B cell (primary cell): ENCODE measurements around the gene DUSP16. TPM values are rescaled to one million over a fixed set of nuclear protein-coding genes. Genes with fewer than 3 reads are reported as not detected.

Experiments
- ATAC-seq: fragments of 200-7000 bp; cut with Tn5 transposase; one replicate; pipeline ENCODE4 v1.10.0; 2021; ENCODE audit warnings: low read depth, mild to moderate bottlenecking, moderate number of reproducible peaks, moderate library complexity
- CTCF ChIA-PET: fragments of 350-600 bp; sonication (Branson Sonifier 250); formaldehyde crosslinking; loops from one replicate; lab custom pipeline; 2021; ENCODE audit warnings: antibody characterized with exemption, inconsistent platforms; lab: Charles Lee
- POLR2A ChIA-PET: fragments of 350-600 bp; sonication (Branson Sonifier 250); formaldehyde crosslinking; loops from one replicate; lab custom pipeline; 2021; ENCODE audit warnings: antibody characterized with exemption; lab: Charles Lee
- DNase-seq: peaks from one replicate; pipeline ENCODE4 v3.0.0; 2013
- H2AFZ ChIP-seq: 2 replicates; pipeline ENCODE4 v1.6.1; 2012; ENCODE audit warnings: mild to moderate bottlenecking, low read depth, low read length; ENCODE audit not compliant: insufficient read depth, poor library complexity, severe bottlenecking
- H3K27ac ChIP-seq, 2 donors: 1 replicate in 1 of 2; 2 replicates in 1 of 2; pipeline ENCODE4 v1.5.1; 2012 to 2013; ENCODE audit warnings: low read length in 2 of 2, mild to moderate bottlenecking in 2 of 2, moderate library complexity in 1 of 2
- H3K27me3 ChIP-seq, 4 experiments: fragments of 200-600 bp in 1 of 4; sonication (generic) in 1 of 4; replicated peaks in 1 of 4; 1 replicate in 2 of 4; 2 replicates in 2 of 4; pipeline versions ENCODE4 v1.6.1 to v1.7.0; 2013 to 2016; ENCODE audit warnings: low read length in 3 of 4, mild to moderate bottlenecking in 2 of 4, mixed read lengths in 1 of 4, moderate library complexity in 1 of 4; ENCODE audit not compliant: insufficient read depth in 4 of 4, control insufficient read depth in 3 of 4; ENCODE audit errors: control extremely low read depth in 1 of 4
- H3K36me3 ChIP-seq, 2 experiments: replicated peaks in 1 of 2; 1 replicate in 1 of 2; 2 replicates in 1 of 2; pipeline versions ENCODE4 v1.6.1 to v1.7.1; 2013; ENCODE audit warnings: low read length in 1 of 2; ENCODE audit not compliant: insufficient read depth in 2 of 2, control insufficient read depth in 1 of 2; ENCODE audit errors: control extremely low read depth in 1 of 2, extremely low read depth in 1 of 2
- H3K4me1 ChIP-seq, 2 donors: fragments of 200-600 bp in 1 of 2; sonication (generic) in 1 of 2; 1 replicate in 1 of 2; 2 replicates in 1 of 2; pipeline versions ENCODE4 v1.5.1 to v1.6.1; 2013 to 2017; ENCODE audit warnings: low read length in 2 of 2; ENCODE audit not compliant: control insufficient read depth in 2 of 2, insufficient read depth in 2 of 2
- H3K4me2 ChIP-seq: replicated peaks from 2 replicates; pipeline ENCODE3; 2012; ENCODE audit warnings: mild to moderate bottlenecking, low read depth, low read length; ENCODE audit not compliant: poor library complexity, severe bottlenecking
- H3K4me3 ChIP-seq, 5 experiments: fragments of 200-600 bp in 1 of 5; sonication (generic) in 1 of 5; 1 replicate in 3 of 5; 2 replicates in 2 of 5; pipeline versions ENCODE4 v1.5.1 to v1.7.0; 2011 to 2016; ENCODE audit warnings: low read length in 4 of 5, mild to moderate bottlenecking in 4 of 5, low read depth in 2 of 5, control low read depth in 1 of 5, moderate library complexity in 1 of 5; ENCODE audit not compliant: insufficient read depth in 1 of 5; ENCODE audit errors: control extremely low read depth in 1 of 5, extremely low read depth in 1 of 5
- H3K79me2 ChIP-seq: fragments of 200-600 bp; sonication (generic); one replicate; pipeline ENCODE4 v1.6.0; 2016; ENCODE audit warnings: low read length; ENCODE audit not compliant: control insufficient read depth, insufficient read depth
- H3K9ac ChIP-seq: fragments of 200-600 bp; sonication (generic); 2 replicates; pipeline ENCODE4 v1.6.1; 2017; ENCODE audit warnings: mild to moderate bottlenecking, low read length, moderate library complexity
- H3K9me3 ChIP-seq, 3 donors: one replicate each; pipeline versions ENCODE4 v1.6.1 to v1.7.1; 2013; ENCODE audit warnings: low read length in 2 of 3; ENCODE audit not compliant: control insufficient read depth in 2 of 3, insufficient read depth in 1 of 3; ENCODE audit errors: control extremely low read depth in 1 of 3
- H4K20me1 ChIP-seq: 2 replicates; pipeline ENCODE4 v1.6.0; 2012; ENCODE audit warnings: mild to moderate bottlenecking, low read length; ENCODE audit not compliant: insufficient read depth, control insufficient read depth, poor library complexity, severe bottlenecking
- H3K27ac Mint-ChIP-seq: one replicate; pipeline ENCODE4 v1.8.0; 2021; ENCODE audit warnings: mixed read lengths
- H3K27me3 Mint-ChIP-seq: one replicate; pipeline ENCODE4 v1.8.0; 2021; ENCODE audit warnings: mixed read lengths
- H3K4me1 Mint-ChIP-seq: one replicate; pipeline ENCODE4 v1.8.0; 2021; ENCODE audit warnings: mixed read lengths
- H3K4me3 Mint-ChIP-seq: one replicate; pipeline ENCODE4 v1.8.0; 2021; ENCODE audit warnings: mixed read lengths
- H3K9me3 Mint-ChIP-seq: one replicate; pipeline ENCODE4 v1.8.0; 2022; ENCODE audit warnings: mixed read lengths; ENCODE audit not compliant: insufficient read depth
- EZH2 ChIP-seq: IDR thresholded peaks from 2 replicates; pipeline ENCODE4 v1.6.1; 2012; ENCODE audit warnings: borderline replicate concordance, low read depth, mild to moderate bottlenecking, moderate library complexity, low read length; ENCODE audit not compliant: insufficient read depth, poor library complexity, severe bottlenecking
- WGBS: methylation state at CpG from one replicate; pipeline ENCODE4 v1.1.5; 2013; ENCODE audit warnings: missing lambda C conversion rate; ENCODE audit not compliant: insufficient coverage; 5-methylcytosine and 5-hydroxymethylcytosine counted together
- intact Hi-C: fragments of 100-400 bp; cut with micrococcal nuclease; formaldehyde crosslinking; loops from one replicate; pipeline ENCODE4 v1.10.0; 2022
- polyA plus RNA-seq: library from polyadenylated mRNA; depleted of rRNA; stranded (reverse); fragments of >200 nt; gene quantifications from 2 replicates; pipeline ENCODE4 v1.2.3, GENCODE V29; 2012
- total RNA-seq, 2 donors: library from RNA; stranded (reverse); fragments of 120-200 nt in 1 of 2; gene quantifications; 1 replicate in 1 of 2; 2 replicates in 1 of 2; pipeline versions ENCODE4 v1.2.3 to v1.2.4, GENCODE V29; 2013 to 2022
- TF ChIP-seq, protein P1 (sequence below): fragments of 200-600 bp; IDR thresholded peaks from one replicate; pipeline ENCODE4 v1.8.0; 2022; ENCODE audit warnings: antibody characterized with exemption, mild to moderate bottlenecking

DUSP16 gene
- total and polyA plus RNA-seq, 2 donors (not counting 1 experiment from before 2014, with no cell fraction given), result 0.37 to 5.6 TPM

DNA sequence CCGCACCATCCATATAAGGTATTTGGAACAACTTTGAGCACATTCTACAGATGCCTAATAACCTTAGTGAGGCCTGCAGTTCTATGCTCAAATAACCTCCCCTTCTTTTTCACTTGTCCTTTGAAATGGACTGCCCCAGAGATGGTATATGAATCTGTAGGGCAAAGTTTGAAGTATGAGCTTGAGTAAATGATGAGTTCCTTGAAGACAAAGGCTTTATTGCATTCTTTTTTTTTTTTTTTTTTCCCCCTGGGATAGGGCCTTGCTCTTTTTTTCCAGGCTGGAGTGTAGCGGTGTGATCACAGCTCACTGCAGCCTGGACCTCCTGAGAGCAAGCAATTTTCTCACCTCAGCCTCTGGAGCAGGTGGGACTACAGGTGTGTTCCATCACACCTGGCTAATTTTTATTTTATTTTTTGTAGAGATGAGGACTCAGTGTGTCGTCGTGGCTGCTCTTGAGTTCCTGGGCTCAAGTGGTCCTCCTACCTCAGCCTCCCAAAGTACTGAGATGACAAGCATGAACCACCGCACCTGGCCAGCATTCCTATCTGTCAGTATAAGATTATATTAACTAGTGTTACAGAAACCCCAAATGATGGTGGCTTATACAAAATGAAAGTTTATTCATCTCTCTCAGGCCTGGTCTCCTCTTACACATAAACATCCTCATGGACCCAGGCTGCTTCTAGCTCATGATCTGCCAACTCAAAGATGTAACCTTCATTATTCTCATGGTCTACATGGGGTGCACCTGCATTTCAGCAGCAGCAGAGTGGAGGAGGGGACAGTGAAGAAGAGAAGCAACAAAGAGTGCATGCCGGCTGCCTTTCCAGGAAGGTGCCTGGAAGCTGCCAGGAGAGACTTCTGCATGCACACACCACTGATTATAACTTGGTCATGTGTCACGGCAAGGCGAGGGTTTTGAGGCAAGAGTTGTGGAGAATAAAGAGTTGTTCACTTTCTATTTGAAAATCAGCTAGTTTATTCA, 101.4 kb downstream of the DUSP16 start:
- Mint-ChIP-seq H3K27ac (no peak overlapping the region), H3K4me1 (peaks cover 6% of the 10 kb centered on the region), H3K27me3 (no peaks in the 10 kb centered on the region), H3K9me3 (no peaks in the 10 kb centered on the region), H3K4me3 (no peak overlapping the region)
- no peaks in the 10 kb centered on the region for H3K79me2 ChIP-seq
- DNase-seq (no peak), ATAC-seq (no peak)
- POLR2A ChIA-PET, result no interaction called here
- no peak overlapping the region for H3K27ac ChIP-seq
- H2AFZ ChIP-seq, result no peak overlapping the region
- H3K4me2 ChIP-seq, result no peak overlapping the region
- 67% methylated on average over 1 of the region's 8 CpGs for WGBS
- H3K4me3 ChIP-seq, result no peak overlapping the region
- no peaks in the 10 kb centered on the region for H3K27me3 ChIP-seq
- no peaks in the 10 kb centered on the region for H3K4me1 ChIP-seq
- peaks cover 0 to 13% of the 10 kb centered on the region in 2 experiments for H3K36me3 ChIP-seq
- H3K9ac ChIP-seq, result no peak overlapping the region
- TF ChIP-seq EZH2, result no peak
- H3K9me3 ChIP-seq, result no peaks in the 10 kb centered on the region
- H4K20me1 ChIP-seq, result peaks cover 6% of the 10 kb centered on the region
- intact Hi-C loops, result no loop called here
- CTCF ChIA-PET, result interaction anchor here (1.1 kb wide), 1 partner anchor 84 kb away, joined by 3 read pairs; no protein-coding TSS in a partner anchor

DNA sequence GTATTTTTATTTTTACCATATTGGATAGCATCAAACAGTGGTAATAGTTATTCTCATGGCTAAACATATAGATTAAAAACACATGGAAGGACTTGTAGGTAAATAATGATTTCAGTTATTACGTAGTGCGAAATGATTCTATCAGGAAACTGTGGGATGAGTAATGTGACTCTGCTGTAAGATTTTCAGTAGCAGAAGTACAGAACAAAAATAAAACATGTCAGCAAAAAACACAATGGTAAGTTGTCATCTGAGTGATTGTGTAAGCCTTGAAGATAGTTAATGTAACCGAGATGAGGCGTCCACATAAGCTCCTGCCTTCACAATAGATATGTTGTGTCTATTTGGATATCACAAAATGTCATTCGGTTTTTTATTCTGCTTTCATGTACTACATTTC, 106.0 kb downstream of the DUSP16 start:
- Histone ChIP-seq H3K9ac (no peak overlapping the region), H3K79me2 (no peaks in the 10 kb centered on the region), H3K4me2 (no peak overlapping the region), H4K20me1 (peaks cover 6% of the 10 kb centered on the region), H3K9me3 (no peaks in the 10 kb centered on the region), H2AFZ (no peak overlapping the region), H3K36me3 (no peaks in the 10 kb centered on the region), H3K27ac (no peak overlapping the region), H3K4me1 (no peaks in the 10 kb centered on the region), H3K4me3 (no peak overlapping the region), H3K27me3 (no peaks in the 10 kb centered on the region)
- DNase-seq (no peak), ATAC-seq (no peak)
- Mint-ChIP-seq H3K27ac (no peak overlapping the region), H3K4me1 (peaks cover 3% of the 10 kb centered on the region), H3K9me3 (no peaks in the 10 kb centered on the region), H3K27me3 (no peaks in the 10 kb centered on the region), H3K4me3 (no peak overlapping the region)
- CTCF ChIA-PET, result interaction anchor here (0.9 kb wide), 1 partner anchor 34 kb away, joined by 5 read pairs; no protein-coding TSS in a partner anchor
- intact Hi-C loops, result no loop called here
- POLR2A ChIA-PET, result no interaction called here
- no CpG with 5 or more reads among the region's 5 CpGs for WGBS
- TF ChIP-seq EZH2, result no peak
- TF ChIP-seq, protein P1, sequence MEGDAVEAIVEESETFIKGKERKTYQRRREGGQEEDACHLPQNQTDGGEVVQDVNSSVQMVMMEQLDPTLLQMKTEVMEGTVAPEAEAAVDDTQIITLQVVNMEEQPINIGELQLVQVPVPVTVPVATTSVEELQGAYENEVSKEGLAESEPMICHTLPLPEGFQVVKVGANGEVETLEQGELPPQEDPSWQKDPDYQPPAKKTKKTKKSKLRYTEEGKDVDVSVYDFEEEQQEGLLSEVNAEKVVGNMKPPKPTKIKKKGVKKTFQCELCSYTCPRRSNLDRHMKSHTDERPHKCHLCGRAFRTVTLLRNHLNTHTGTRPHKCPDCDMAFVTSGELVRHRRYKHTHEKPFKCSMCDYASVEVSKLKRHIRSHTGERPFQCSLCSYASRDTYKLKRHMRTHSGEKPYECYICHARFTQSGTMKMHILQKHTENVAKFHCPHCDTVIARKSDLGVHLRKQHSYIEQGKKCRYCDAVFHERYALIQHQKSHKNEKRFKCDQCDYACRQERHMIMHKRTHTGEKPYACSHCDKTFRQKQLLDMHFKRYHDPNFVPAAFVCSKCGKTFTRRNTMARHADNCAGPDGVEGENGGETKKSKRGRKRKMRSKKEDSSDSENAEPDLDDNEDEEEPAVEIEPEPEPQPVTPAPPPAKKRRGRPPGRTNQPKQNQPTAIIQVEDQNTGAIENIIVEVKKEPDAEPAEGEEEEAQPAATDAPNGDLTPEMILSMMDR, result no peak
